HEK293 (cell line): Measurements from ENCODE around the gene KCNJ9.

Experiments used
- CTCF ChIA-PET: fragments of 350-600 bp; formaldehyde crosslinking; extraction: SDS; loops from one replicate; lab custom pipeline; 2021; ENCODE audit warnings: antibody characterized with exemption; lab: Yijun Ruan, JAX
- POLR2A ChIA-PET: fragments of 300-600 bp; formaldehyde crosslinking; extraction: SDS; loops from one replicate; lab custom pipeline; 2020; ENCODE audit warnings: antibody characterized with exemption, inconsistent platforms; lab: Yijun Ruan, JAX
- H3K27ac ChIP-seq: fragments of 200-500 bp; sonication (Bioruptor generic); 2 replicates; pipeline ENCODE4 v1.5.1; 2014; ENCODE audit warnings: low read depth, low read length, control low read depth, inconsistent platforms; ENCODE audit errors: extremely low read depth
- H3K36me3 ChIP-seq, 2 experiments: fragments of 200-500 bp in 1 of 2; sonication (Bioruptor generic) in 1 of 2; 1 replicate in 1 of 2; 2 replicates in 1 of 2; pipeline ENCODE4 v1.5.1; 2014 to 2017; ENCODE audit warnings: inconsistent platforms in 2 of 2, low read length in 2 of 2; ENCODE audit not compliant: control insufficient read depth in 2 of 2, insufficient read depth in 1 of 2
- H3K4me1 ChIP-seq: fragments of 200-500 bp; sonication (Bioruptor generic); 2 replicates; pipeline ENCODE4 v1.5.1; 2014; ENCODE audit warnings: mild to moderate bottlenecking, low read length, inconsistent platforms; ENCODE audit not compliant: control insufficient read depth, insufficient read depth
- H3K4me3 ChIP-seq: 2 replicates; pipeline ENCODE4 v1.5.1; 2011; ENCODE audit warnings: low read depth, mild to moderate bottlenecking, control low read depth, low read length, moderate library complexity
- H3K9me3 ChIP-seq: fragments of 200-500 bp; sonication (Bioruptor generic); 2 replicates; pipeline ENCODE4 v1.5.1; 2014; ENCODE audit warnings: low read depth, low read length, inconsistent platforms; ENCODE audit not compliant: control insufficient read depth, insufficient read depth
- AEBP2 ChIP-seq: fragments of 450-650 bp; formaldehyde crosslinking; IDR thresholded peaks from 2 replicates; pipeline ENCODE4 v1.5.1; 2016; ENCODE audit warnings: missing biosample characterization, missing genetic modification characterization, borderline replicate concordance
- FEZF1 ChIP-seq: fragments of 450-650 bp; formaldehyde crosslinking; IDR thresholded peaks from 2 replicates; pipeline ENCODE4 v1.5.1; 2016; ENCODE audit warnings: missing biosample characterization, missing genetic modification characterization
- GLI2 ChIP-seq: fragments of 450-650 bp; formaldehyde crosslinking; IDR thresholded peaks from 2 replicates; pipeline ENCODE4; 2017; ENCODE audit warnings: missing biosample characterization, missing genetic modification characterization, low read depth, borderline replicate concordance
- KLF9 ChIP-seq: fragments of 450-650 bp; formaldehyde crosslinking; IDR thresholded peaks from 2 replicates; pipeline ENCODE4 v1.5.1; 2016; ENCODE audit warnings: missing biosample characterization, missing genetic modification characterization, low read depth
- MYNN ChIP-seq: fragments of 450-650 bp; formaldehyde crosslinking; IDR thresholded peaks from 2 replicates; pipeline ENCODE4 v1.5.1; 2016; ENCODE audit warnings: missing biosample characterization, missing genetic modification characterization, borderline replicate concordance
- REPIN1 ChIP-seq: fragments of 450-650 bp; formaldehyde crosslinking; IDR thresholded peaks from 2 replicates; pipeline ENCODE4 v1.5.1; 2017; ENCODE audit warnings: missing biosample characterization, missing genetic modification characterization, low read depth
- ZBTB49 ChIP-seq: fragments of 450-650 bp; formaldehyde crosslinking; IDR thresholded peaks from 2 replicates; pipeline ENCODE4 v1.5.1; 2016; ENCODE audit warnings: missing biosample characterization, missing genetic modification characterization, low read depth
- ZFP41 ChIP-seq: fragments of 450-650 bp; formaldehyde crosslinking; IDR thresholded peaks from 2 replicates; pipeline ENCODE4 v1.5.1; 2016; ENCODE audit warnings: missing biosample characterization, missing genetic modification characterization, borderline replicate concordance
- ZNF16 ChIP-seq: fragments of 450-650 bp; formaldehyde crosslinking; IDR thresholded peaks from 2 replicates; pipeline ENCODE4 v1.5.1; 2016; ENCODE audit warnings: low read depth, missing biosample characterization, missing genetic modification characterization
- ZNF175 ChIP-seq: fragments of 450-650 bp; formaldehyde crosslinking; IDR thresholded peaks from 2 replicates; pipeline ENCODE4 v1.5.1; 2016; ENCODE audit warnings: missing biosample characterization, missing genetic modification characterization
- ZNF211 ChIP-seq: fragments of 450-650 bp; formaldehyde crosslinking; IDR thresholded peaks from 2 replicates; pipeline ENCODE4 v1.5.1; 2016; ENCODE audit warnings: low read depth, missing biosample characterization, missing genetic modification characterization
- ZNF302 ChIP-seq: fragments of 450-650 bp; formaldehyde crosslinking; IDR thresholded peaks from 2 replicates; pipeline ENCODE4 v1.5.1; 2016; ENCODE audit warnings: missing biosample characterization, missing genetic modification characterization, low read depth
- ZNF37A ChIP-seq: fragments of 450-650 bp; IDR thresholded peaks from 2 replicates; pipeline ENCODE4 v1.5.1; 2018; ENCODE audit warnings: missing biosample characterization, missing genetic modification characterization
- ZNF514 ChIP-seq: fragments of 450-650 bp; formaldehyde crosslinking; IDR thresholded peaks from 2 replicates; pipeline ENCODE4 v1.5.1; 2016; ENCODE audit warnings: missing biosample characterization, missing genetic modification characterization
- ZNF529 ChIP-seq: fragments of 450-650 bp; formaldehyde crosslinking; IDR thresholded peaks from 2 replicates; pipeline ENCODE4 v1.5.1; 2017; ENCODE audit warnings: missing genetic modification characterization, missing biosample characterization; ENCODE audit not compliant: insufficient replicate concordance
- ZNF600 ChIP-seq: fragments of 450-650 bp; formaldehyde crosslinking; IDR thresholded peaks from 2 replicates; pipeline ENCODE4 v1.5.1; 2016; ENCODE audit warnings: missing biosample characterization, missing genetic modification characterization
- ZNF645 ChIP-seq: fragments of 450-650 bp; formaldehyde crosslinking; IDR thresholded peaks from 2 replicates; pipeline ENCODE4; 2016; ENCODE audit warnings: missing biosample characterization, missing genetic modification characterization
- ZNF776 ChIP-seq: fragments of 450-650 bp; formaldehyde crosslinking; IDR thresholded peaks from 2 replicates; pipeline ENCODE4 v1.5.0; 2017; ENCODE audit warnings: missing biosample characterization, missing genetic modification characterization, borderline replicate concordance
- ZNF792 ChIP-seq: fragments of 450-650 bp; formaldehyde crosslinking; IDR thresholded peaks from 2 replicates; pipeline ENCODE4 v1.5.1; 2016; ENCODE audit warnings: missing biosample characterization, missing genetic modification characterization
- ZNF830 ChIP-seq: fragments of 450-650 bp; IDR thresholded peaks from 2 replicates; pipeline ENCODE4 v1.5.0; 2018; ENCODE audit warnings: missing biosample characterization, missing genetic modification characterization, low read depth, mild to moderate bottlenecking, moderate library complexity
- ZSCAN18 ChIP-seq: fragments of 450-650 bp; formaldehyde crosslinking; IDR thresholded peaks from 2 replicates; pipeline ENCODE4 v1.5.1; 2016; ENCODE audit warnings: missing biosample characterization, missing genetic modification characterization

KCNJ9 gene

GRCh38 chr1:160094291-160094625, 12.9 kb downstream of the KCNJ9 start:
- no peak for TF ChIP-seq ZBTB49 (tag by site-specific recombination)
- no peak for TF ChIP-seq ZNF792 (tag by site-specific recombination)
- TF ChIP-seq ZNF16 = no peak
- TF ChIP-seq ZNF514 (tag by site-specific recombination) = no peak
- no peak for TF ChIP-seq GLI2
- TF ChIP-seq KLF9 = no peak
- no peak for TF ChIP-seq ZNF776
- no peak for TF ChIP-seq ZNF529 (tag by site-specific recombination)
- TF ChIP-seq REPIN1 = no peak
- TF ChIP-seq FEZF1 (tag by site-specific recombination) = no peak
- TF ChIP-seq ZNF600 (tag by site-specific recombination) = no peak
- TF ChIP-seq ZNF175 (tag by site-specific recombination) = no peak
- TF ChIP-seq ZFP41 (tag by site-specific recombination) = no peak
- no peak for TF ChIP-seq ZNF37A (tag by site-specific recombination)
- no peak for TF ChIP-seq ZNF645
- no peak for TF ChIP-seq ZSCAN18 (tag by site-specific recombination)
- TF ChIP-seq ZNF211 (tag by site-specific recombination) = no peak
- peaks cover 0 to 19% of the 10 kb centered on the region in 2 experiments; a peak in 1 of 3 replicates for H3K36me3 ChIP-seq
- CTCF ChIA-PET = interaction anchor here (0.8 to 1.9 kb wide), 2 partner anchors 9 to 99 kb away, joined by 3 to 10 read pairs; no protein-coding TSS in a partner anchor

GRCh38 chr1:160094806-160095205, 13.5 kb downstream of the KCNJ9 start:
- Histone ChIP-seq H3K9me3 (no peaks in the 10 kb centered on the region), H3K36me3 (peaks cover 0 to 19% of the 10 kb centered on the region in 2 experiments; a peak in 1 of 3 replicates), H3K4me3 (no peak overlapping the region), H3K4me1 (peaks cover 4% of the 10 kb centered on the region; the same call in 1 of the 2 replicates), H3K27ac (no peak overlapping the region)
- ChIA-PET POLR2A (no interaction called here), CTCF (interaction anchor here (0.7 to 5.1 kb wide), 2 partner anchors 9 to 170 kb away, joined by 3 to 64 read pairs; no protein-coding TSS in a partner anchor)
- TF ChIP-seq ZNF830 (no peak), MYNN (tag by site-specific recombination) (no peak), ZNF529 (tag by site-specific recombination) (no peak), ZNF302 (tag by site-specific recombination) (no peak), ZNF211 (tag by site-specific recombination) (no peak), AEBP2 (tag by site-specific recombination) (no peak)

More at GRCh38 chr1:160094291-160094625, 12.9 kb downstream of the KCNJ9 start:
- H3K9me3 ChIP-seq = no peaks in the 10 kb centered on the region
- POLR2A ChIA-PET = no interaction called here
- H3K4me3 ChIP-seq = no peak overlapping the region
- no peak overlapping the region for H3K27ac ChIP-seq
- H3K4me1 ChIP-seq = peaks cover 4% of the 10 kb centered on the region; the same call in 1 of the 2 replicates
